Duodenal mucosa (tissue), 2 donors: Measurements from ENCODE around the gene ZNF311.
A peak's percentile ranks its signal among the peaks of the same experiment; 100 is the strongest.
"Not testable (repeated sequence)": the region's sequence is repeated elsewhere in the genome, so short reads cannot be mapped to it uniquely, and the experiment has no call there.

Experiments used
- H3K27ac ChIP-seq: one replicate; pipeline ENCODE4 v1.7.0; 2013; ENCODE audit warnings: low read depth, low read length
- H3K27me3 ChIP-seq, 2 donors: one replicate each; pipeline ENCODE4 v1.7.0; 2013; ENCODE audit warnings: low read length in 2 of 2, control low read depth in 1 of 2; ENCODE audit not compliant: insufficient read depth in 2 of 2, control insufficient read depth in 1 of 2
- H3K36me3 ChIP-seq, 2 donors: one replicate each; pipeline ENCODE4 v1.7.0; 2013; ENCODE audit warnings: low read length in 2 of 2, control low read depth in 1 of 2; ENCODE audit not compliant: insufficient read depth in 2 of 2, control insufficient read depth in 1 of 2
- H3K4me1 ChIP-seq, 2 donors: one replicate each; pipeline ENCODE4 v1.7.0; 2013; ENCODE audit warnings: low read length in 2 of 2, control low read depth in 1 of 2; ENCODE audit not compliant: insufficient read depth in 2 of 2, control insufficient read depth in 1 of 2
- H3K4me3 ChIP-seq, 2 donors: one replicate each; pipeline ENCODE4 v1.7.0; 2013; ENCODE audit warnings: low read length in 2 of 2, low read depth in 1 of 2
- H3K9ac ChIP-seq, 2 donors: one replicate each; pipeline ENCODE4 v1.7.0; 2013; ENCODE audit warnings: low read length in 2 of 2, low read depth in 1 of 2
- H3K9me3 ChIP-seq, 2 donors: one replicate each; pipeline ENCODE4 v1.7.0; 2013; ENCODE audit warnings: low read length in 2 of 2, control low read depth in 1 of 2; ENCODE audit not compliant: control insufficient read depth in 1 of 2

Gene ZNF311

DNA sequence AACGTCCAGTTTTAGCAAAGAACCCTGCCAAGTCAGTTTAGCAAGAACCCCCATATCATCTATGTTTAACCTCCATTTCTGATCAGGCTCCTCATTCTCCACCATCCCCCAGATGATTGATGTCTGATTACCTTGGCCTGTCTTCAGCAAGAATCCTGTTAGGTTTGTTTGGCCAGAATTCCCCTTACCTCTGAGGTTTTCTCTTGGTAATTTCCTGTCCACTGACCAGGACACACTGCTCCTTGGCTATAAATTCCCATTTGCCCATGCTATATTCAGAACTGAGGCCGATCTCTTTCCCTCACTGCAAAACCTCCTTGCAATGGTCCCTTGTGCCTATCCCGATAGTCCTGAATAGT is 27.0 kb downstream of the ZNF311 start:
- H3K36me3 ChIP-seq = no peaks in the 10 kb centered on the region
- no peaks in the 10 kb centered on the region for H3K9me3 ChIP-seq
- H3K4me3 ChIP-seq = no peak overlapping the region
- H3K27me3 ChIP-seq = no peaks in the 10 kb centered on the region
- no peak overlapping the region for H3K27ac ChIP-seq
- no peak overlapping the region for H3K9ac ChIP-seq
- peaks cover 12 to 19% of the 10 kb centered on the region in 2 donors for H3K4me1 ChIP-seq

DNA sequence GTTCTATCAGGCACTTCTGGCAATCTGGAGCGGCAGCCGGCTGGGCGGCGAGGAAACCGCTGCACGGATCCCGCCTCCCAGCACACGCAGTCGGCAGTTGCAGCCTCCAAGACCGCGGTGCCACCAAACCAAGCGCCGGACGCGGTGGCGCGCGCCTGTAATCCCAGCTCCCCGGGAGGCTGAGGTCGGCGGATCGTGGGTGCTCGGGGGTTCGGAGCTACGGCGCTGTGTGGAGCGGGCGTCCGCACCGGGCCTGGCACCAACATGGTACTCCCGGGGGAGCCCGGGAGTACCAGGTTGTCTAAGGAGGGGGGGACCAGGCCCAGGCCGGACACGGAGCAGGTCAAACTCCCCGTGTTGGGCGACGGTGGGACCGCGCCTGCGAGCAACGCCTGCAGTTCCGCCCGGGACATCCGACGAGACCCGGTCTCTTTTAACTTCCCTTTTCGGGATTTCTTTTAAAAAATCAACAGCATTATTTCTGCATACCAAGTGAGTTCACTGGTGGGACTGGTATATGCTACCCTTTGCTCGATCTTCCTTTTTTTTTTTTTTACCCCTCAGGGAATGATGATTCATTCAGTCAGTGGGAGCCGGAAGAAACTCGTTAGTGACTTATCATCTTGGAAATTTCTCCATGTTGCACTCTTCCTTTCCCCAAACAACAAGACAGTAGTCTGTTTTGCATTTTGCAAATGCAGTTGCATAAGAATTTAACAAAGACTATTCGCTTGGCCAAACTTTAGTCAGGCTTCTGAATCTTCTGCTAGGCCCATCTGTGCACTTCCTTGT is 27.6 kb downstream of the ZNF311 start:
- Histone ChIP-seq H3K27me3 (no peaks in the 10 kb centered on the region), H3K27ac (no peak overlapping the region), H3K36me3 (no peaks in the 10 kb centered on the region), H3K4me1 (peaks cover 12 to 13% of the 10 kb centered on the region in 2 donors), H3K4me3 (peak overlapping the region in 1 of 2 donors; percentile 29), H3K9ac (no peak overlapping the region), H3K9me3 (no peaks in the 10 kb centered on the region)

DNA sequence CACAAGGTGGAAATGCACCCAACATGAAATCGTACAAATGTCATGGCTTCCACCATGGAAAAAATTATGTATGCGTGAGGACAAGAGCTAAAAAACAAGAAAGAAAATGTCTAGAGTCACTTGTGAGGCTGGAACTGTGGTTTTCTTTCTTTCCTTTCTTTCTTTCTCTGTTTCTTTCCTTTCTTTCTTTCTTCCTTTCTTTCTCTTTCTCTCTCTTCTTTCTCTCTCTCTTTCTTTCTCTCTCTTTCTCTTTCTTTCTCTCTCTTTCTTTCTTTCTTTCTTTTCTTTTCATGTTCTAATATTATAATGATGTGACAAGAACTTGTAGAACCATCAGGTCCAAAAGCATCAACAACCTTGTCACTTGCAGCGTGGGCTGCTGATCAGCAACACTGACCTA is 28.4 kb downstream of the ZNF311 start:
- no peak overlapping the region for H3K9ac ChIP-seq
- H3K36me3 ChIP-seq = no peaks in the 10 kb centered on the region
- H3K9me3 ChIP-seq = no peaks in the 10 kb centered on the region
- no peak overlapping the region for H3K4me3 ChIP-seq
- H3K4me1 ChIP-seq = peaks cover 12 to 13% of the 10 kb centered on the region in 2 donors
- no peaks in the 10 kb centered on the region for H3K27me3 ChIP-seq
- H3K27ac ChIP-seq = no peak overlapping the region

DNA sequence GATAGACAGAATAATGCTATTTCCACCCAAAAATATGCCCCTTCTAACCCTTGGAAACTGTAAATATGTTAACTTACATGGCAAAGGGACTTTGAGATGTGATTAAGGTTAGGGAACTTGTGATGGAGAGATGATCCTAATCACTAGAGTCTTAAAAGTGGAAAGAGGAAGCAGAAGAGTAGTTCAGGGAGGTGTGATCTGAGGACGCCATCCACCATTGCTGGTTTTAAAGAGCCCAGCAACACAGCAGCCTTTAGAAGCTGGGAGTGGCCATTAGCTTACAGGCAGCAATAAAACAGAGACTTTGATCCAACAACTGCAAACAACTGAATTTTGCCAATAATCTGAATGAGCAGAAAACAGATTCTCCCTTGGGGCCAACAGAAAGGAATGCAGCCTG is 30.6 kb downstream of the ZNF311 start:
- H3K36me3 ChIP-seq = no peaks in the 10 kb centered on the region
- H3K9me3 ChIP-seq = no peaks in the 10 kb centered on the region

DNA sequence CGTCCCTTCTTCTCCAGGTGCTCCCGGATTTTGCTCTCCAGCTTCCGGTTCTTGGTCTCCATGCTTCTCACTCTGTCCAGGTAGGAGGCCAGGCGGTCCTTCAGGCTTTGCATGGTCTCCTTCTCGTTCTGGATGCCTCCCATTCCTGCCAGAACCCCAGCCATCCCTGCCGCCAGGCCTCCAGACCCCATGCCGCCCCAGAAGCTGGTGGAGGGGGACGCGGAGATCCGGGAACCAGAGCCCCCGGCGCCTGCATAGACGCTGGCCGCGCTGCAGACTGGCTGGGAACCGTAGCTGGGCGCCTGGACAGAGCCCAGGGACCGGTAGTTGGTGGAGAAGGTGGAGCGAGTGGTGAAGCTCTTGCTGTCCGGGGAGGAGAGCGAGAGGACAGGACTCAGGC is 35.1 kb downstream of the ZNF311 start:
- H3K4me1 ChIP-seq, H3K27ac ChIP-seq, H3K9ac ChIP-seq, H3K27me3 ChIP-seq, H3K4me3 ChIP-seq, H3K36me3 ChIP-seq: not testable (repeated sequence)
- peaks cover 0 to 11% of the 10 kb centered on the region in 2 donors for H3K9me3 ChIP-seq

More for the DNA sequence above, 30.6 kb downstream of the ZNF311 start:
- no peak overlapping the region for H3K27ac ChIP-seq
- no peak overlapping the region for H3K4me3 ChIP-seq
- no peak overlapping the region for H3K9ac ChIP-seq
- H3K4me1 ChIP-seq = peaks cover 4% of the 10 kb centered on the region in 2 donors
- H3K27me3 ChIP-seq = no peaks in the 10 kb centered on the region

DNA sequence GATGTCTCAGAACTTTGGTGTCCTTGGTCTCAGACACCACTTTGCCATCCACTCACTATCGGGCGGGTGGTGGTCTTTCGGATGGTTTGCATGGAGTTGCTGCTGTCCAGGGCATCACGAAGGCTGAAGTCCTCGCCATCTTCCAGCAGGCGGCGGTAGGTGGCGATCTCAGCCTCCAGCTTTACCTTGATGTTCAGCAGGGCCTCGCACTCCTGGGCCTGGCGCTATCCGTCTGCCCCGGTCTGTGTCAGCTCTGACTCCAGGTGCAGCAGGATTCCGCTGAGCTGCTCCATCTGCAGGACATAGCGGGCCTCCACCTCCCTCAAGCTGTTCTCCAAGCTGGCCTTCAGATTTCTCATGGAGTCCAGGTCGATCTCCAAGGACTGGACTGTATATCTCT is 36.0 kb downstream of the ZNF311 start:
- H3K4me1 ChIP-seq = no peaks in the 10 kb centered on the region
- no peak overlapping the region for H3K4me3 ChIP-seq
- H3K9ac ChIP-seq = no peak overlapping the region
- H3K27ac ChIP-seq = no peak overlapping the region
- H3K9me3 ChIP-seq = peaks cover 0 to 11% of the 10 kb centered on the region in 2 donors
- no peaks in the 10 kb centered on the region for H3K36me3 ChIP-seq
- no peaks in the 10 kb centered on the region for H3K27me3 ChIP-seq

DNA sequence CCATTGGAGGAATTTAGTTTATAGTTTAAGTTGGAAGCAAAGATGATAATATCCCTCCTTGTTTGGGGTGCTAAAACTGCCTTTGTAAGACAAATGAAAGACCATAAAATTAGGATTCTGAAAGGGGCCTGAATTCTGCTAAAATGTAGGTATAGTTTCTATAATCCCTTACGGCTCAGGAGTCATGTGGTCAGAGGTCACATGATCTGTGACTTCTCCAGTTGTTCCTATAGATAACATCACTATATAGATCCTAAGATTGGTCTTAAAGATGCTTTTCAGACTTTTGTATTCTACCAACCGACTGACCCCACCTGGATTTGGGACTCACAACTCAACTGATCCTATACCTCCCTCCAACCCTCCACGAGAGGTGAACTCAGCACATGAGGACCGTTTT is 36.6 kb downstream of the ZNF311 start:
- Histone ChIP-seq H3K36me3 (no peaks in the 10 kb centered on the region), H3K9ac (no peak overlapping the region), H3K27ac (no peak overlapping the region), H3K27me3 (no peaks in the 10 kb centered on the region), H3K4me3 (no peak overlapping the region), H3K9me3 (peaks cover 0 to 11% of the 10 kb centered on the region in 2 donors), H3K4me1 (no peaks in the 10 kb centered on the region)

DNA sequence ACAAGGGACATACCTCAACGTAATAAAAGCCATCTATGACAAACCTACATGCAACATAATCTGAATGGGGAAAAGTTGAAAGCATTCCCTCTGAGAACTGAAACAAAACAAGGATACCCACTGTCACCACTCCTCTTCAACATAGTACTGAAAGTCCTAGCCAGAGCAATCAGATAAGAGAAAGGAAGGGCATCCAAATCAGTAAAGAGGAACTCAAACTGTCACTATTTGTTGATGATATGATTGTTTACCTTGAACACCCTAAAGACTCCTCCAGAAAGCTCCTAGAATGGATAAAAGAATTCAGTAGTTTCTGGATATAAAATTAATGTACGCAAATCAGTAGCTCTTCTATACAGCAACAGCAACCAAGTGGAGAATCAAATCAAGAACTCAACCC is 39.4 kb downstream of the ZNF311 start:
- Histone ChIP-seq H3K9me3 (peaks cover 0 to 11% of the 10 kb centered on the region in 2 donors), H3K4me3 (no peak overlapping the region), H3K27me3 (no peaks in the 10 kb centered on the region), H3K4me1 (no peaks in the 10 kb centered on the region), H3K9ac (no peak overlapping the region), H3K36me3 (no peaks in the 10 kb centered on the region), H3K27ac (no peak overlapping the region)

DNA sequence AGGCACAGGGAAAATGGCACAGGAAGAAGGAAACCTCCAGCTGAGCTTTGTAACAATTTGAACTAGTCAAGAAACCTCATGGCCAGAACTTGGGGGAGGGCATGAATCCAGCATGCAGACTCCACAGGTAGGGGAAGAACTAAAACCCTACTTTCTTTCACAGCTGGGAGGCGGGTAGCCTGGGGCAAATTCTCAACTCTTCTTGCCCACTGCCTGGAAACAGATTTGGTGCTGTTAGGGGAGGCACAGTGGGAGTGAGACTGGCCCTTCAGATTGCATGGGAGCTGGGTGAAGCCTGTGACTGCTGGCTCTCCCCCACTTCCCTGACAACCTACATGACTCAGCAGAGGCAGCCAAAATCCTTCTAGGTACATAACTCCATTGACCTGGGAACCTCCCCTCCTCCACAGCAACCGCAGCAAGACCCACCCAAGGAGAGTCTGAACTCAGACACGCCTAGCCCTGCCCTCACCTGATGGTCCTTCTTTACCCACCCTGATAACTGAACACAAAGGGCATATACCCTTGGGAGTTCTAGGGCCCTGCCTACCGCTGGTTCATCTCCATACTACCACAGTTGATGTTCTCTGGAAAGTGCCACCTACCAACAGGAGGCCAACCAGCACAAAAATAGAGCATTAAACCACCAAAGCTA is 44.1 kb downstream of the ZNF311 start:
- Histone ChIP-seq H3K27me3 (no peaks in the 10 kb centered on the region), H3K4me1 (no peaks in the 10 kb centered on the region), H3K27ac (no peak overlapping the region), H3K36me3 (no peaks in the 10 kb centered on the region), H3K4me3 (no peak overlapping the region), H3K9ac (no peak overlapping the region), H3K9me3 (no peaks in the 10 kb centered on the region)

DNA sequence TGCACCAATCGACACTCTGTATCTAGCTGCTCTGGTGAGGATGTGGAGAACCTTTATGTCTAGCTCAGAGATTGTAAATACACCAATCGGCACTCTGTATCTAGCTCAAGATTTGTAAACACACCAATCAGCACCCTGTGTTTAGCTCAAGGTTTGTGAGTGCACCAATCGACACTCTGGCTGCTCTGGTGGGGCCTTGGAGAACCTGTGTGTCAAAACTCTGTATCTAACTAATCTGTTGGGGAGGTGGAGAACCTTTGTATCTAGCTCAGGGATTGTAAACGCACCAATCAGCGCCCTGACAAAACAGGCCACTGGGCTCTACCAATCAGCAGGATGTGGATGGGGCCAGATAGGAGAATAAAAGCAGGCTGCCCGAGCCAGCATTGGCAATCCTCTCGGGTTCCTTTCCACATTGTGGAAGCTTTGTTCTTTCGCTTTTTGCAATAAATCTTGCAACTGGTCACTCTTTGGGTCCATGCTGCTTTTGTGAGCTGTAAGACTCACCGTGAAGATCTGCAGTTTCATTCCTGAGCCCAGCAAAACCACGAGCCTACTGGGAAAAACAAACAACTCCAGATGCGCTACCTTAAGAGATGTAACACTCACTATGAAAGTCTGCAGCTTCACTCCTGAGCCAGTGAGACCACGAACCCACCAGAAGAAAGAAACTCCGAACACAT is 46.4 kb downstream of the ZNF311 start:
- H3K4me1 ChIP-seq, H3K36me3 ChIP-seq, H3K27ac ChIP-seq, H3K4me3 ChIP-seq, H3K9ac ChIP-seq, H3K9me3 ChIP-seq, H3K27me3 ChIP-seq: not testable (repeated sequence)
